Measurements from ENCODE around the gene CC2D2B.

DNA sequence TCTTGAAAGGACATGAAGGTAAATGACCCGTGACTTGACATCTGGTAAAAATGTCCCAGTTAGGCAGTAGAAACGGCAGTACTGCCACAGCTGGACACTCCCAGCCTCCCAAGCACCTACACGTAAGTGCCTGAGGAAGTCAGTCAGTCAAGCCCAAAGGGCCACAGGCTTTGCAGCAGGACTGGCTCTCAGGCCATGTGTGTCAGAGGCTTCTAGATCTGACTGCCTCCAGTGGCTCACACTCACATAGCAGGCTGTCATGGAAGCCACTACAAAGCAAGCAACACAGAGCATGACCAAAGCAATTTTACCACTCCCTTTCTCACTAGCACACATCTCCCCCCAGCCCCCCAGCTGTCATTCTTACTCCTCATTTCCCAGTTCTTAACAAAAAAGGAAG, 117.8 kb downstream of the CC2D2B start:
- TF ChIP-seq, protein P1, sequence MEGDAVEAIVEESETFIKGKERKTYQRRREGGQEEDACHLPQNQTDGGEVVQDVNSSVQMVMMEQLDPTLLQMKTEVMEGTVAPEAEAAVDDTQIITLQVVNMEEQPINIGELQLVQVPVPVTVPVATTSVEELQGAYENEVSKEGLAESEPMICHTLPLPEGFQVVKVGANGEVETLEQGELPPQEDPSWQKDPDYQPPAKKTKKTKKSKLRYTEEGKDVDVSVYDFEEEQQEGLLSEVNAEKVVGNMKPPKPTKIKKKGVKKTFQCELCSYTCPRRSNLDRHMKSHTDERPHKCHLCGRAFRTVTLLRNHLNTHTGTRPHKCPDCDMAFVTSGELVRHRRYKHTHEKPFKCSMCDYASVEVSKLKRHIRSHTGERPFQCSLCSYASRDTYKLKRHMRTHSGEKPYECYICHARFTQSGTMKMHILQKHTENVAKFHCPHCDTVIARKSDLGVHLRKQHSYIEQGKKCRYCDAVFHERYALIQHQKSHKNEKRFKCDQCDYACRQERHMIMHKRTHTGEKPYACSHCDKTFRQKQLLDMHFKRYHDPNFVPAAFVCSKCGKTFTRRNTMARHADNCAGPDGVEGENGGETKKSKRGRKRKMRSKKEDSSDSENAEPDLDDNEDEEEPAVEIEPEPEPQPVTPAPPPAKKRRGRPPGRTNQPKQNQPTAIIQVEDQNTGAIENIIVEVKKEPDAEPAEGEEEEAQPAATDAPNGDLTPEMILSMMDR (IDR thresholded peaks at IDR 0.05): no peak
- no peak for TF ChIP-seq POLR2AphosphoS5 (IDR thresholded peaks at IDR 0.05; ENCODE audit: insufficient read depth in 1 of 2, low read depth in 1 of 2)

Data from vagina (tissue), 2 donors.